Stimulated activated CD4-positive, alpha-beta T cell treated with anti-CD3 and anti-CD28 coated beads, Interleukin-1b, Interleukin-23, amount 100 ng/mL, for 48 hours (primary cell): ENCODE results near the gene LDLRAD3.
"Not testable (repeated sequence)": the region's sequence is repeated elsewhere in the genome, so short reads cannot be mapped to it uniquely, and the experiment has no call there.

Experiments used
- DNase-seq: peaks from one replicate; pipeline ENCODE4 v3.0.0-alpha.2; 2020

LDLRAD3 gene

DNA sequence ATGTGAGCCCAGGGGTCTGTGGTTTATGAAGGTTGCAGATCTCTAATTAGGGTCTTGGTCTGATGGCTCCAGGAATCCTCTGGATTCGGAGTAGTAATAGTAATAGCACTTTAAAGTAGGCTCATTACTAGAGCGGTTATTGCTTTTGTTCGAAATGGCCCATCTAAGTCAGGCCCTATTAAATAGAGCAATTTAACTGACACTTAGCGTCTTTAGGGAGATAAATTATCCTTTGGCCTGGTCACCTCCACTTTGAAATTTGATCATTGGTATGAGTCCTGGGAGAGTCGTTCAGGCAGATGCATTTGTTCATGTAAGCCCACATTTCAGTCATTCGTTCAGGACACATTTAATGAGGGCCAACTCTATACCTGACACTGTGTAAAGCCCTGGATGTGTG, 54.8 kb downstream of the LDLRAD3 start:
- no peak for DNase-seq

DNA sequence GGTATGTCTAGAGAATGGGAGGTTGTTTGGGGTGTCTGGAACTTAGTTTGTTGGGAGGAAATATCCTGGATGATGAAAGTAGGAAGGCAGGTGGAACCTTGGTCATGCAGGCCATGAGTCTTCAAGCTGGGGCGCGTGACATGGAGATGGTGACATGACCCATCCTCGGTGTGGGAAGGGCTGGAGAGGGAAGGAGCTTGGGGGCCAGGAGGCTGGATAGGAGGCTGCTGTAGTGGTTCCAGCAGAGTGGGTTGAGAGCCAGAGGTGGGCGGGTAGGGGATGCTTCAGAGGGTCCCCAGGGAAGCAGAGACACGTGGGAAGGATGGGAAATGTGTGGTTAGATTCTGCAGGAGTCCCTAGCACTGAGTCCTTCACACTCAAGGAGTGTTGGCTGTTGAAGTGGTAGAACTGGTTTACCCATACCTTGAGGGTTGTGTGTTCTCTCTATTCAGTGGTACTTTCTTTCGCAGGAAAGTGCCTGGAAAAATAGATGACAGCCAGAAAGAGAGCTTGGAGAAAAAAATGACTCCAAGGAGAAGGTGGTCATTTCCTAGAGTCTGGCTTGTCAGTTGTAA, 56.8 kb downstream of the LDLRAD3 start:
- DNase-seq: no peak

DNA sequence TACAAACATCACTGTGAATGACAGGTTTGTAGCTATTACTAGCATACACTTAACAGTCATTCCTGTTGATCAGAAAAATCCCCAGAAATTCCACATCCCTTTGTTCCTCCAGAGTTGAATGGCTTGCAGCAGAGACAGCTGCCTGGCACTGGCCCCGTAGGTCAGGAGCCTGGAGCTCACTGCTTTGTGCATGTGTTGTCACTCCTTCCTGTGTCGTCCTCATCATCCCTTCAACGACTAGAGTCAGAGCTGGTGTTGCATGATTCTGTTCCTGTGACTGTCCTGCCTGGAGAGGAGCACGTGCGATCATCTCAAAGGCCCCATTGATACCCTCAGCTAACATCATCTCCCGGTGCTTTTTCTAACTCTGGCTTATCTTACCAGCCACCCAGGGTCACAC, 58.3 kb downstream of the LDLRAD3 start:
- DNase-seq: no peak

DNA sequence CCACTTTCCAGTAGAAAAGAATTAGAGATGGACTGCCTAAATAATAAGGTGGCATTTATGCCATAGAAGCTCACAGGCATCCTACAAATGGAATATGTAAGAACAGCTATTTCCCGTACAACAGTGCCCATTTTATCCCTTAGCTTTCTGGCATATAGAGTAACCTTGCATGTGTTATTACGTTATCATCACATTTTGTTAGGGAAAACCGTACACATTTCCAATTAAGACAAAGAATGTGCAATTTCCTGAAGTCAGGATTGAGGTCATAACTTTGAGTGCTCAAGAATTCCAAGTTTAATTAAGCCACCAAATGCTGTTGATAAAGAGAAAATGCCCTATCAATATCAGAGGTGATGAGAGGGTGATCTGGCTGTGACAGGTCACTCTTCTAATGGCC, 58.9 kb downstream of the LDLRAD3 start:
- DNase-seq: no peak

DNA sequence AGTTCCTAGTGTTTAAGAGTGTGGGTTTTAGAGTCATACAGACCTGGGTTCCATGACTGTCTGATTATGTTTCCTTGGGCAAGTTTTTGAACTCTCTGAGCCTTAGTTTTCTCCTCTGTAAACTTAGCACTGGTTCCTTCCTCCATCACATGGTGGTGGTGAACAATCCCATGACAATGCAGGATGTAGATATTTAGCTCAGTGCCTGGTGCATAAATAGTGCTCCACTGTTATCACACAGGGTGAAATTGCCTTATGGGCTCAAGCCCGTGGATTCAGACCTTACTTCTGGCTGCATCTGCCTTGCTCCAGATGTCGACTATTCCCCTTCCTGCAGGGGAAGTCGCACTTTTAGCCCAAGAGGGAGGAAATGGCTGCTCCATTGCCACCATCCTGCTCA, 62.7 kb downstream of the LDLRAD3 start:
- DNase-seq: no peak

DNA sequence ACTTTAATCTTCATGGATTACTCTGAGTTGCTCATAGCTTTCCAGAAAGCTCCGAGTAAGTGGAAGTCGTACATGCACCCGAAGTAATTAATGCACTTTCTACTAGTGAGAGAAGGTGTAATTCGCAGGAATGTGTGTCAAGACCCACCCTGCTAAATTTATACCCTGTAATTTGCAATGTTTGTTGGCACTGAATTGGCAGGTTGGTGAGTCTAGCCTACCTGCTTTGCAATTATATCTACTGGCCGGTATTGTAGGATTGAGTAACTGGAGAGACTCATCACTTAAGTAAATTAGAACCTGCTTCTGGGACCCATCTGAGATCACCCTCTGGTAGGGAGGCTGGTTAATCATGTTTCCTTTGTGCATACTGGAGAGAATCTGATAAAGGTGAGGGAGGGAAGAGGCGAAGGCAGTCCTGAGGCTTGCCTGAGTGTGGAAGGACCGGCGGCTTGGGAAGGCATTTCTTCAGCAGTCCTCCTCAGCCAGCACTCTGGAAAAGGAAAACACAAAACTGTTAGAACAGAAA, 63.3 kb downstream of the LDLRAD3 start:
- no peak for DNase-seq

DNA sequence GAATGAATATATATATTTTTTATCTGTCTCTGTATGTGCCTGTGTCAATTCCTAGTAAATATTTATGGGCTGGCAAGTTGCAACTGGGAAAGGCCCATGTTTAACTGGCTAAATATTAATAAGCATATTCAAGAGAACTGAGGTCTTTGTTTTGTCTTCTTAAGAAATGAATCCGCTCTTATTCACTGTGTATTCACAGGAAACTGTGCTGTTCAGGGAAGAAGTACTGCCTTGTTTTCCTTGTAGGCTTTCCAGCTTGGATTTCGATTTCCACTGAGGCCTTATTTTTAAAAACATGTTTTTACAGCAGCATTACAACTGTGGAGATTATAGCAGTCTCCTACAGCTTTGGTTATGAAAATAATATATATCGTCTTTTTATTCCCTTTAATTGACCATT, 64.7 kb downstream of the LDLRAD3 start:
- DNase-seq: no peak

DNA sequence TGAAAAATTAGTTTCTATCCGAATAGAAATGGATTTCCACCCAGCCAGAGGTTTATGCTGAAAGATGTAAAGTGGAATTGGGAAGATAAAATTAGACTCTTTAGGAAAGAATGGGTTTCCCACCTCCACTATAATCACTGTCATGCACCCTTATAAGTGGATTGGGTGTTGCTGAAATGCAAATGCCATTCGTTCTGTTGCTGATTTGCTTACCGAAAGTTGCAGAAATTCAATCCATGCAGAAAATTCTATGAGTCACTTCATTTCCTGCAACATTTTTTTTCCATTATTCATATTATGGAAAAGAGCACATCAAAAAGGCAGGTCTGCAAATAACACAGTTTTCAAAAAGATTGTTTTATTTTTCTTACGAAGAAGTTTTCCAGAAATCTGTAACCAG, 65.6 kb downstream of the LDLRAD3 start:
- DNase-seq: no peak

DNA sequence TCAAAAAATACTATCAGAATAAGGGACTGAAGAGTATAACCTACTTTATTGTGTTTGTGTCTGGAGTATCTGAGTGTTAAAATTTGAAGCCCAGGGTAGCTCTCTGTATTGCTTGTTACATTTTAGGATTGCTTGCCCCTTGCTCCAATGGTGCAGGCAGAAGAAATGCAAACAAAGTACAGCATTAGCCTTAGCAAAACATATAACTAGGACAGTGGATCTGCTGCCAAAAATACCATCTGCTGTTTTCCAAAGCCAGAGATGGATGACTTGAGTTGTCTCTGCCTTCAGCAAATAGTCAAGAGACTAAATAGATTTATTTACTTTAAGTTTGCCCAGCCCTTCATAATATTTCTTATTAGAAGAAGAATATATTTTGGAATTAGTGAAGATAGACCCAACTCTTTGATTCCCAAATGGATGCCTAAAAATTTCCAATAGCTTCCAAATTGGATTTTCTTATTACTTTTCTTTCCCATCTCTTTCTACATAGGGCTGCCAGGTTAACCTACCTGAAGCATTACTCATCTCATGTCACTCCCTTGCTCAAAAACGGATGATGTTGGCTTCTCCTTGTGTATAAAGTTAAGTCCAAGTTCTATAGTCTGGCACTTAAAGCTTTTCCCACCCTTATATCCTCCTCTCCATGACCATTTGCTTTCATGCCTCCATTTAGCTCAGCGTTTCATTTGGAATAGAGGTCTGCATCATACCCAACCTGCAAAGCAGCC, 66.3 kb downstream of the LDLRAD3 start:
- DNase-seq: no peak

DNA sequence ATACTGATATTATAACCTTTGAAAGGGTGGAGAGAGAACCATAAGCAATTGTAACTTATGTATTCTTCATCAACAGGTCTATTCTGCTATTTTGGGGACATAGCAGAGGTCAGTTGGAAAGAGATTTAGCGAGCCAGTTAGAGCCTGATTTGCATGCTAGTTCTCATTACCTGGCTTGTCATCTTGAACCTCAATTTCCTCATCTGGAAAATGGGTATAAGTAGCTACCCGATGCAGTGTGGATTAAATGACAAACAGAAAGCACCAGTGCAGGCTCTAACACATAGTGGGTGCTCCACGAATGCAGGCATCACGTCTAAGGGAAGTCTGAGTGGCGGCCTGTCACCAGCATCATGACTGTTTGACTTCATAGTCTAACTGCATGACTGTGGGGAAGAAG, 67.7 kb downstream of the LDLRAD3 start:
- DNase-seq: no peak

DNA sequence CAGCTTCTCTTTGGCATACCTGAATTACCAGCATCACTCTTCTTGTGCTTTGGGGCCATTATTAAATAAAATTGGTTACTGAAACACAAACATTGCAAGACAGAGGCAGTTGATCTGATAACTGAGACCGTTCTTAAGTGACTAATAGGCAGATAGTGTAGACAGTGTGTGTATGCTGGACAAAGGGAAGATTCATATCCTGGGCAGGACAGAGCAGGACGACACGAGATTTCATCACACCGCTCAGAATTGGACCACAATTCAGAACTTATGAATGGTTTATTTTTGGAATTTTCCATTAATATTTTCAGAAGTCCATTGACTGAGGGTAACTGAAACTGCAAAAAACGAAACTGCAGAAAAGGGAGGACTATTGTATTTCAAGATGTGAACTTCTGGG, 68.6 kb downstream of the LDLRAD3 start:
- DNase-seq: no peak

DNA sequence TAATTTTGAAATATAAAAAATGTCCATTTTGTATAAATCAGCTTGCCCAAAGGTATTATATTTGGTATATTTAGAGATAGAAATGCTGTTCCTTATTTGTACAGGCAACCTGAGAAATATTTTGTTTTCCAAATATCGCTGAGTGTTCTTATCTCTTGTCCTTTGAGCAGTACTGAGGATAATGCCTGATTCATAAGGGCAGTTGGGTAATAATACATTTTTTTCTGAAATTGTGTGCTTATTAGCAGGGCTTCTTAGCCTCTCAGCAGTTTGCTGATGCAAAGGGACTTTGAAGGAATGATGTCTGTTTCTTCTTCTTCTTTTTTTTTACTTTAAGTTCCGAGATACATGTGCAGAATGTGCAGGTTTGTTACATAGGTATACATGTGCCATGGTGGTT, 69.1 kb downstream of the LDLRAD3 start:
- DNase-seq: no peak

DNA sequence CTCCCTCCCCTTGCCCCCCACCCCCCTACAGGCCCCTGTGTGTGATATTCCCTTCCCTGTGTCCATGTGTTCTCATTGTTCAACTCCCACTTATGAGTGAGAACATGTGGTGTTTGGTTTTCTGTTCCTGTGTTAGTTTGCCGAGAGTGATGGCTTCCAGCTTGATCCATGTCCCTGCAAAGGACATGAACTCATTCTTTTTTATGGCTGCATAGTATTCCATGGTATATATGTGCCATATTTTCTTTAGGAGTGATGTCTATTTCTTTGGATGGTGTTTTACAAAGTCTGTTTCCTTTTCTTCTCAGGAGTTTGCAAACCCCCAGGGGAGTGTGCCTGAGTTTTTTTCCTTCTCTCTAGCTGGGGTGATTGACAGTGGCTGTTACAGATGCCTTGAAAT, 69.6 kb downstream of the LDLRAD3 start:
- DNase-seq: not testable (repeated sequence)

DNA sequence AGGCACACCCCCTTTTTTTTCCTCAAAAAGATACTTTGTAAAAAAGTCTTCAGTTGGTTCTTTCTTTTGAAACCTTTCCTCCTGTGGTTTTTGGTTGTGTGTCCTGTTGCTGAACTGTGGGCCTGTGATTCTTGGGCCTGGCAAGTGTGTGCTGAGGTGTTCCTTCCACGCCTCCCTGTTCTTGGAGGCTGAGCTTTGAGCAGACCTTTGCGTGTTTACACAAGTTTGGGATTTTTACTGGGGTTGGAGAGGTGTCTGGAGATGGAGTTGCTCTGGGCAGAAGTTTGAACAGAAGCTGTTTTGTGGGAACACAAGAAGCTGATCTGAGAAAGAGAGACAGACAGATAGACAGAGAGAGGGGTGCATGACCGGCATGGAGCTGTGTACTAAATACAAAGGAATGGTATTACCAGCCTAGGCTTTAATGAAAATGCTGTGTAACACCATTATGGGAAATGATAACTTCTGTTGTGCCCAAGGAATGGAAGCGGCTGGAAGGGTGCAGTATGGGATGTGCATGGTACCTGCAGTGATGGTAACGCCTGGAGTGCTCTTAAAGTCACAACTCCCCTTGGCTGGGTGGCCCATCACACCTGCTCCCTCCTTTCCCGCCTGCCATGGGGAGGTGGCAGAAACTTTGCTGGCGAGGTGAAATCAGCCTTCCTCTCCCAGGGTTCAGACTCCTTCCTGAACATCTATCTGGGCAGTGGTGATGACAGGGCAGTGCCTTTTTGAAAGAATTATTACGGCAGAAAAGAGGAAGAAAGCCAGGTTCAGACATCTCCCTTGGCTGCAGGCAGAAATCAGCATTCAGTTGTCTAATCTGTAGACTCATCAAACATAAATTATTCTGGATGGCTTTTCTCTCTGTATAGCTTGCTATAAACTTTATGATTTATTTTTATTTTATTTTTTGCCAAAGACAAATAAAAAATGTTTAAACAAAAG, 70.4 kb downstream of the LDLRAD3 start:
- DNase-seq: no peak

DNA sequence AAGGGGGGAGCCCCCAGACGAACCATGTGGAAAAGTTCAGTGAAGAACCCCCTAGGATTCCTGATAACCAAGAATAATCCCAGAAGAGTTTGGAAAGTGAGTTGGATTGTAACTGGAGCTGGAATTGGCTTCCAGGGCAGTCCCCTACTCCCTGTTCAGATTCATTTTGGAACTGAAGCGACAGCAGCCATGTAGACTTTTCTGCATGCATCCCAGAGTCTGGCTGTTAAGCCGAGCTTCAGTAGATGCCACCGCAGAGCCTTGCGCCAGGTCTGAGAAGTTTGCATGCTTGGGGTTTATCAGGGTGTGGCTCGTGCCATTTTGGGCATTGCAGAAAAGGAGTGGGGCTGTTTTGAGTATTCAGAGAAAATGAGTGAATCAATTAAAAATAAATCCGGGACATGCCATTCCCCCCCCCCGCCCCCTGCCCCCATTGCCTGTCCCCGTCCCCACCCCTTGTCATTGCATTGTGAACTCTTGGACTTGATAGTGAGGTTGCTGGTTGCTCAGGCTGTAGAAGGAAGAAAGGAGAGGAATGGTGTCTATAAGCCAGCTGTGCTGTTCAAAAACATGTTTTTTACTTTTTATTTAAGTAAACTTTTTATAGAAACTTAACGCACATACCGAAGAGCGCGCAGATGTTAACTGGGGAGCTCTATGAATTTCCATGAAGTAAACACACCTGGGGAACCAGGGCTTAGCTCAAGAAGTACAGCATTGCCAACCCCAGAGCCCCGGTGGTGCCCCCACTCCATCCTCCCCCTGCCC, 71.2 kb downstream of the LDLRAD3 start:
- DNase-seq: no peak

DNA sequence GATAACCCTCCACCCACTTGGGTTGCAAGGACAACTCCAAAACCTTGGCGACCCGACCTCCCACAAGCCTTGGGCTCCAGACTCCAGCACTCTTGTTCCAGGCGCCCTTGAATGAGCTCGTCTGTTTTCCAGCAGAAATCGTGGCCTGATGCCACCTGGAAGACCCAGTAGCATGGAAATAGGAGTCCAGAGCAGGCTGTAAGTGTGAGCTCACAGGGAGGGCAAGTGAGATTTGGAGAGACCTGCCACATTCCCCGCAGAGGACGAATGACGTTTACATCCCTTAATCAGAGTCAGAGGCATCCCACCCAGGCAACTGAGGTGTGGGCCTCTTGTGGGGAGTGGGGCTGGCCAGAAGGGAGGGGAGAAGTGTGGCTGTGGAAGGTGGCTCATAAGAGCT, 71.9 kb downstream of the LDLRAD3 start:
- no peak for DNase-seq

DNA sequence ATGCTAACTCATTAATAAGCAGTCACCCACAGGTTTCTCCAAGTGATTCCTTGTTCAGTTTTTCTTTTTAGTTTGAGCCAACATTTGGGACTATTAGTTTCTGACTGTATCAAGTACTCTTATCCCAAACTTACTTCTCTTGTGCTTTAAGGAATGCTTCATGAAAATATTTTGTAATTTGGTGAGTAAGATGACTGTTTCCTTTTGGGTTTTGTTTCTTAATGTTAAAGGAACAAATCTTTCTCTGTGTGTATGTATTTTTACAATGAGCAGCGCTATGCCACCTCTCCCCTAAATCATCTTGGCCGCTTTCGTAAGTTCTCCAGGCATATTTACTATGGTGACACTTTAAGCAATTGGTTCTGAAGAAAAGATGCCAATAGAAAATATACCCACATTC, 72.4 kb downstream of the LDLRAD3 start:
- no peak for DNase-seq

DNA sequence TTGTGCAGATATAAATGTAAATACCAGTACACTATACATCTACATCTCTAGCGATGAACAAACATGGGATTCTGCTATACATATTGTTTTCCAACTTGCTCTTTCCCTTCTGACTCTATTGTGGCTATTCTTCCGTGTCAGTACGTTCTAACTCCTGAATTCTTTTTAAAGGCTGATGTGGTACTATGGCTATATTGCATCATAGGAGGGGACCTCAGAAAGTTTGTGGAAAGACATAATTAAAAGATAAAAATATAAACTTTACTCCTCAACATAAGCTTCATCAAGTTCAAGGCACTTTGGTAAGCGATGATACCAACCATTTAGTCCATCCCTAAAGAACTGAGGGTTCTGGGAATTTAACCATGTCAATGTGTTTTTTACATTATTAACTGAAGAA, 72.8 kb downstream of the LDLRAD3 start:
- no peak for DNase-seq

DNA sequence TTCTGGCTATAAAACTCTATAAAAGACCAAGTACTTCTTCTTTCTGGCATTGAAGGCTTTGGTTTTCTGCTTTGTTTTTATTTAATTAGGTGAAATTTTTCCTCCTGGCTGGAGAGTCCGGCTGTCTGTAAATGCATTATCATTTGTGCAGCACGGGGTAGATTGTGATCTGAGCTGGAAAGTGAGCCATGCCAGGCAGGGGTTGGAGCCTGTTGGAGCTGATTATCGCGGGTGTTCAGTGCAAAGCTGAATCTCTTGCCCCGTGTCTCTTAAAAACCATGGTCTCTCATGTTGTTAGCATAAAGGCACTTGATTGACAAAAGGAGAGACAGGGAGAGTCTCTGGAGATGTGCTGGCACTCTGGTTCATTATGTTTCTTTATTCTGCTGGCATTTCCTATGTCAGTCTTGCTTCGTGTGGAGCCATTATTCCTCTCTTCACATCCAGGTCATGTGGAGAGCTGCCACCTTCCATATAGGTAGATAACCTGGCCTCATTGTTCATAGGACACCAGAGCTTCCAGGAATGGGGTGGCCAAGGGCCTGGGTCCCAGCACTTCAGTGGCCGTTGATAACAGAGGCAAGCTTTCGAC, 75.2 kb downstream of the LDLRAD3 start:
- no peak for DNase-seq

DNA sequence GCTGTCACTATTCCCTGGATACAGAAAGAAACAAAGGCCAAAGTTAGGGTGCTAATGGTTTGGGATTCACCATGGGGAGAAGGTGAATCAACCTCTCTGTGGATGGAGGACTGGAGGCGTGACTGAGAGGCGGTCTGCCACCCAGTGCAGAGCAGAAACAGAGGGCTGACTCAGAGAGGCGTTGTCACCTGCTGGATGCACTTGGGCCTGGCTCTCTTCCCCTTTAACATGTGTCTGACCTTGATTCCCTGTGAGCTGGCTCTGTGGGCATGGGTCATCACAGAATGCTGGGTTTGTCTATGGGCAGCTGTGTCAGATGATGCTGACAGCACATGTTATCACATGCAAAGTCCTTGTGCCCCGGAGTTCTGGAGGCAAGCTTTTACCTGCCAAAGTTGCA, 75.9 kb downstream of the LDLRAD3 start:
- DNase-seq: no peak

DNA sequence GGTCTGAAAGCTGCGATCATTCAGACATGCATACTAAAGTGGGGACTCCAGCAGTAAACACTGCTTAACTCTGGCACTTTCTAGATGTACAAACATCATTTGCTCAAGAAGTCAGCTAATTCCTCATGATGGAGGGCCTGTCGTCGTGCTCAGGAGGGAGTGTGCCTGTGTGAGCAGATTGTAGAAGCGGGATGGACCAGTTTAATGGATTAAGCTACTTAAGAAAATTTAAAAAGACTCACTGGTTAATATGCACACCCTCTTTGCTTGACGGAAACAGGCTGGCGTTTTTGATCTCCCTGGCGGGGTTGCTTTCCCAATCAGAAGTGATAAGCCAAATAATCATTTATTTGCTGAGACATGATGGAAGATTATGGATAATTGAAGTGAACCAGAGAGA, 79.0 kb downstream of the LDLRAD3 start:
- no peak for DNase-seq

DNA sequence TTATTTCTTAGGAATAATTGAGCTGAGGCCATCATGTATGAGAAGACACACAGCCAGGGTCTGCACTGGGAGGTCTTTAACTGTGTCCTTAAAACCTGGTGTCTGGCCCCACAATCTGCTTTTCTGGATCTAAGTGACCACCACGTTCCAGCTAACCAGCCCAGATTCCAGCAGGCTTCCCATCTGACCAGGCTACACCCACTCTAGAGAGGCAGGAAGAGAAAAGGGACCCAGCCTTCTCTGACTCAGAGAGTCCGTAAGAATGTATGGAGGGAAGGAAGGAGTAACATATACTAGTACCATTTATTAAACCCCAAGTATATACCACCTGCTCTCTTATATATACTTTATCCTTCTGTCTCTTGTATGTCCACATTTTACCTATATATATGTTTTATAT, 80.1 kb downstream of the LDLRAD3 start:
- DNase-seq: no peak

DNA sequence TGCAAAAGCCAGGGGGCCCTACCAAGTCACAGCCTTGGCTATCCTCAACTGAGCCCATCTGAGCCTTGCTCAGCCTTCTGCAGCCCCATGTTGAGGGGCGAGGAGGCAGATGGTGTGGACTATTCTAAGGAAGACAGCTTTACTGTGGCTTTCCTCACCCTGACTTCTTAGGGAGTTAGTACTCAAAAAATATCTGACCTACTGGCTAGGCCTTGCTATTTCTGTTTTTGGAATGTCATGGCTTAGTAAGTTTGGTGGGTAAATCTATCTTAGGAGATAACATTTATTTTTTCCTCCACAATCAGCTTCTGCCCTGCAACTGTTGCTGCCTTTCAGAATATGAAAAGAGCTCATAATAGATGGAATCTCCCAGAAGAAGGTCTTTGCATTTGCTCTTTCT, 80.9 kb downstream of the LDLRAD3 start:
- DNase-seq: no peak
